ENCODE data around the gene PLCG1. TPM values are rescaled to one million over a fixed set of nuclear protein-coding genes. Genes with fewer than 3 reads are reported as not detected.

Gene PLCG1
- total and polyA plus RNA-seq, 2 of the 8 experiments (the other 6 are each of a cell fraction or from before 2014, with no cell fraction given): 103 to 154 TPM

DNA sequence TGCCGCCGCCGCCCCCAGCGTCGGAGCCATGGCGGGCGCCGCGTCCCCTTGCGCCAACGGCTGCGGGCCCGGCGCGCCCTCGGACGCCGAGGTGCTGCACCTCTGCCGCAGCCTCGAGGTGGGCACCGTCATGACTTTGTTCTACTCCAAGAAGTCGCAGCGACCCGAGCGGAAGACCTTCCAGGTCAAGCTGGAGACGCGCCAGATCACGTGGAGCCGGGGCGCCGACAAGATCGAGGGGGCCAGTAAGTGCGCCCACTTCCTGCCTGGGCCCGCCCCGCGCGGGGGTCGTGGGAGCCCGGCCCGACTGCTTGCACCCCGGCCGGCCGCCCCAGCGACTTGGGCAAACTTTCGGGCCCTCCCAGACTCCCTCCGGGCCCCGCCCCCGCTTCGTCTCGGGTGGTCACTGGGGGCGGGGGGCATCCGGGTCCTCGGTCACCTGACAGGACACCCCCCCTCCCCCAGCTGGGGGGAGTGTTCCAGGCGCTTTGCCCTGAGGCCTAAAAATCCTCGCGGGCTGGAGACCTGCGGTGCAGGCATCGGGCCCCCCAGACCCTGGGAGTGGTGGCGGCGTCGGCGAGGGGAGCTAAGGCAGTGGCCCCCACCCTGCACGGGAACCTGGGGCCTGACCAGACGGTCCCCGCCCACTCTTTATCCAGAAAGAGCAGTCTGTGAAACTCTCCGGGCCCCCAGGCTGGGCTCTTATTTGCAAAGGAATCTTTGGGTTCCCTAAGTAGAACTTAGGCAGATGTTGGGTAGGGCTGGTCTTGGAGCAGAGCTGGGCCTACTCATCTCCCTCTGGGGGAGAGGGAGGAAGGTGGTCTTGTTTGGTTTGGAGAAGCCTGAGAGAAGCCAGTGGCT is 501 bp downstream of the PLCG1 start:
- Histone ChIP-seq H3K4me1 (replicated peaks in 1 of 4; ENCODE audit: control insufficient read depth in 3 of 4, insufficient read depth in 4 of 4, low read length in 3 of 4) (peaks cover 25 to 45% (median 29%) of the 10 kb centered on the region in 4 experiments), H2BK12ac (ENCODE audit: low read depth, low read length) (no peak overlapping the region), H2AK5ac (ENCODE audit: low read depth, low read length) (no peak overlapping the region), H4K5ac (ENCODE audit: insufficient read length, low read depth, low read length) (peak overlapping the region; percentile 47), H3K79me2 (ENCODE audit: control insufficient read depth in 1 of 2, insufficient read depth in 2 of 2, low read length in 2 of 2) (peaks cover 48 to 50% of the 10 kb centered on the region in 2 experiments), H3K14ac (ENCODE audit: insufficient read length) (no peak overlapping the region), H2BK20ac (ENCODE audit: low read length) (no peak overlapping the region), H3K27ac (ENCODE audit: low read depth, low read length) (peak overlapping the region; percentile 89), H3K9me3 (ENCODE audit: insufficient read depth in 2 of 2, low read depth in 1 of 2, low read length in 1 of 2) (no peaks in the 10 kb centered on the region), H3K4me2 (ENCODE audit: insufficient read depth in 1 of 2, low read depth in 2 of 2, low read length in 2 of 2) (peak overlapping the region; percentile 88 to 97), H3K18ac (ENCODE audit: extremely low read depth, low read length) (peak overlapping the region; percentile 95), H3K27me3 (replicated peaks in 1 of 4; ENCODE audit: control insufficient read depth in 3 of 4, extremely low read depth in 1 of 4, insufficient read depth in 3 of 4, low read length in 3 of 4) (peaks cover 0 to 9% (median 2%) of the 10 kb centered on the region in 4 experiments; a peak in 3 of 7 replicates), H4K8ac (ENCODE audit: extremely low read depth, insufficient read depth, low read length) (peak overlapping the region; percentile 96), H3K23me2 (ENCODE audit: low read depth, low read length) (peaks cover 13% of the 10 kb centered on the region; the same call in 1 of the 2 replicates), H3K4ac (replicated peaks; ENCODE audit: insufficient read length, low read depth, low read length) (no peak overlapping the region), H3K9ac (replicated peaks in 1 of 4; ENCODE audit: extremely low read depth in 1 of 4, low read depth in 3 of 4, low read length in 3 of 4) (peak overlapping the region; percentile 90 to 100 (median 95)), H2BK120ac (replicated peaks; ENCODE audit: low read depth, low read length) (no peak overlapping the region), H3K4me3 (ENCODE audit: extremely low read depth in 1 of 4, insufficient read depth in 2 of 4, low read depth in 3 of 4, low read length in 4 of 4) (peak overlapping the region; percentile 80 to 97 (median 90)), H2AFZ (ENCODE audit: low read length) (no peak overlapping the region), H2BK5ac (ENCODE audit: low read depth, low read length) (peak overlapping the region; percentile 69), H3K79me1 (ENCODE audit: low read depth, low read length) (peaks cover 17% of the 10 kb centered on the region; the same call in 1 of the 2 replicates), H3K56ac (replicated peaks; ENCODE audit: insufficient read length, low read depth, low read length) (peak overlapping the region; percentile 27), H4K91ac (replicated peaks; ENCODE audit: insufficient read length, low read length) (peak overlapping the region; percentile 49), H3K23ac (ENCODE audit: insufficient read length) (no peak overlapping the region), H2BK15ac (ENCODE audit: low read length) (no peak overlapping the region), H3K36me3 (ENCODE audit: control insufficient read depth in 2 of 4, insufficient read depth in 4 of 4, low read length in 3 of 4) (peaks cover 0 to 4% (median 0%) of the 10 kb centered on the region in 4 experiments; a peak in 1 of 8 replicates), H4K20me1 (replicated peaks in 1 of 2; ENCODE audit: control insufficient read depth in 1 of 2, insufficient read depth in 2 of 2, low read length in 2 of 2) (peaks cover 18 to 32% of the 10 kb centered on the region in 2 experiments)
- ChIA-PET POLR2A (ENCODE audit: partially characterized antibody) (interaction anchor here (0.8 to 3.1 kb wide), 18 partner anchors 8 to 203 kb away, joined by 3 to 15 read pairs (median 5); partner anchors contain the start of genes LPIN3 and TOP1), CTCF (ENCODE audit: partially characterized antibody) (interaction anchor here (0.6 to 3.2 kb wide), 4 partner anchors 10 to 172 kb away, joined by 4 to 10 read pairs (median 5); no protein-coding TSS in a partner anchor)
- no peak for FAIRE-seq
- 4% methylated on average over 21 of the region's 66 CpGs; no CpG with 5 or more reads in 1 of the 2 experiments for WGBS, 2 experiments (ENCODE audit: extremely low coverage in 1 of 2, insufficient coverage in 1 of 2, insufficient read length in 1 of 2, insufficient replicate concordance in 2 of 2, low coverage in 1 of 2, low lambda C conversion rate in 2 of 2, missing lambda C conversion rate in 1 of 2)
- peak; percentile 61 to 90 for DNase-seq (ENCODE audit: low read depth in 1 of 2, low spot score in 2 of 2)
- TF ChIP-seq CBX5 (IDR thresholded peaks at IDR 0.05; ENCODE audit: low read depth, low read length) (no peak), PHF8 (conservative IDR thresholded peaks at IDR 0.05; ENCODE audit: low read depth, low read length) (peak; percentile 67), EGR1 (IDR thresholded peaks at IDR 0.05; ENCODE audit: borderline replicate concordance, low read depth, low read length) (peak; percentile 67; the same call in 1 of the 2 replicates), ASH2L (IDR thresholded peaks at IDR 0.05; ENCODE audit: low read length) (peak; percentile 26), SRF (IDR thresholded peaks at IDR 0.05; ENCODE audit: low read depth, low read length) (0 out of 2 replicates have a peak, but pooled peaks have one; percentile 24), POU5F1 (IDR thresholded peaks at IDR 0.05; ENCODE audit: low read depth, low read length) (no peak), TAF1 (IDR thresholded peaks at IDR 0.05; ENCODE audit: low read depth, low read length) (peak; percentile 81), POLR2A (IDR thresholded peaks at IDR 0.05; ENCODE audit: control extremely low read depth in 1 of 2, low read depth in 2 of 2, low read length in 2 of 2) (peak; percentile 83), EP300 (IDR thresholded peaks at IDR 0.05; ENCODE audit: borderline replicate concordance in 1 of 2, low read depth in 2 of 2, low read length in 2 of 2) (peak in 1 of 2 experiments; percentile 31; a peak in 1 of 3 replicates), KDM4A (IDR thresholded peaks at IDR 0.05; ENCODE audit: low read depth, low read length, severe bottlenecking) (peak; percentile 25)
- TF ChIP-seq, protein P1, sequence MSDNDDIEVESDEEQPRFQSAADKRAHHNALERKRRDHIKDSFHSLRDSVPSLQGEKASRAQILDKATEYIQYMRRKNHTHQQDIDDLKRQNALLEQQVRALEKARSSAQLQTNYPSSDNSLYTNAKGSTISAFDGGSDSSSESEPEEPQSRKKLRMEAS (IDR thresholded peaks at IDR 0.05): peak; percentile 22; the same call in 1 of the 2 replicates
